Measurements from ENCODE around the gene MED29. TPM values are rescaled to one million over a fixed set of nuclear protein-coding genes. Genes with fewer than 3 reads are reported as not detected.

MED29 gene
- total RNA-seq, 1 experiment from 2014 or later, result 32.0 TPM

GRCh38 chr19:39389631-39390414, 1.4 kb upstream of the MED29 start:
- Histone ChIP-seq H3K79me2 (ENCODE audit: insufficient read depth, low read length) (peaks cover 39% of the 10 kb centered on the region), H2AFZ (ENCODE audit: low read depth, low read length, poor library complexity, severe bottlenecking) (no peak overlapping the region), H3K27me3 (ENCODE audit: insufficient read depth, low read length) (no peaks in the 10 kb centered on the region), H3K4me3 (replicated peaks in 1 of 2; ENCODE audit: low read depth in 1 of 2, low read length in 2 of 2) (peak overlapping the region; percentile 91 to 100), H3K9me2 (ENCODE audit: insufficient read depth) (no peaks in the 10 kb centered on the region), H3K9ac (ENCODE audit: low read length) (peak overlapping the region; percentile 90), H4K20me1 (ENCODE audit: insufficient read depth) (no peaks in the 10 kb centered on the region), H3K4me2 (ENCODE audit: low read length) (peak overlapping the region; percentile 76), H3K9me3 (ENCODE audit: control insufficient read depth in 1 of 2, insufficient read depth in 1 of 2, low read depth in 1 of 2, low read length in 2 of 2) (no peaks in the 10 kb centered on the region), H3K27ac (ENCODE audit: low read depth, low read length) (peak overlapping the region; percentile 96), H3K4me1 (ENCODE audit: control insufficient read depth in 1 of 2, insufficient read depth in 2 of 2, low read length in 2 of 2) (peaks cover 14% of the 10 kb centered on the region in 2 experiments), H3K36me3 (ENCODE audit: control insufficient read depth in 1 of 2, insufficient read depth in 2 of 2, low read length in 2 of 2) (peaks cover 30 to 39% of the 10 kb centered on the region in 2 experiments; a peak in 3 of 4 replicates)
- ChIA-PET CTCF (no interaction called here), RAD21 (ENCODE audit: low non-redundant PET in 1 of 2, low total read pairs in 2 of 2, uncharacterized antibody in 2 of 2, unreplicated experiment in 2 of 2) (no interaction called here), POLR2A (interaction anchor here (1.7 kb wide), 1 partner anchor 56 kb away, joined by 6 read pairs; the partner anchor contains the start of gene SUPT5H)
- ATAC-seq (no peak), DNase-seq (ENCODE audit: low read depth, low spot score) (no peak)
- no peak for TF ChIP-seq EZH2phosphoT487 (IDR thresholded peaks at IDR 0.05; ENCODE audit: borderline replicate concordance)
- TF ChIP-seq SP1 (IDR thresholded peaks at IDR 0.05; ENCODE audit: low read depth), result no peak
- TF ChIP-seq SRF (IDR thresholded peaks at IDR 0.05; ENCODE audit: low read depth), result no peak
- TF ChIP-seq EZH2 (IDR thresholded peaks at IDR 0.05), result no peak
- no peak for TF ChIP-seq YY1 (IDR thresholded peaks at IDR 0.05; ENCODE audit: extremely low read depth, insufficient replicate concordance, low read depth, low read length)
- TF ChIP-seq POLR2A (IDR thresholded peaks at IDR 0.05; ENCODE audit: borderline replicate concordance, extremely low read depth, insufficient read depth, insufficient read length), result no peak
- no peak for TF ChIP-seq ELF1 (IDR thresholded peaks at IDR 0.05; ENCODE audit: borderline replicate concordance, low read depth)
- no peak for TF ChIP-seq ZFX (IDR thresholded peaks at IDR 0.05)
- no peak for TF ChIP-seq RAD21 (IDR thresholded peaks at IDR 0.05; ENCODE audit: low read depth)
- no peak for TF ChIP-seq REST (IDR thresholded peaks at IDR 0.05; ENCODE audit: low read depth)
- TF ChIP-seq MAX (IDR thresholded peaks at IDR 0.05), result no peak
- no peak for TF ChIP-seq JUND (IDR thresholded peaks at IDR 0.05)
- no peak for TF ChIP-seq EGR1 (IDR thresholded peaks at IDR 0.05; ENCODE audit: low read depth)
- TF ChIP-seq ATF3 (IDR thresholded peaks at IDR 0.05), result no peak
- TF ChIP-seq ZBTB33 (IDR thresholded peaks at IDR 0.05; ENCODE audit: extremely low read depth, insufficient replicate concordance, low read length), result no peak
- TF ChIP-seq CTCF (IDR thresholded peaks at IDR 0.05 in 2 of 3, conservative IDR thresholded peaks at IDR 0.05 in 1 of 3; ENCODE audit: borderline replicate concordance in 1 of 3, insufficient read depth in 1 of 3, low read depth in 2 of 3, low read length in 2 of 3), result no peak
- no peak for TF ChIP-seq SIN3A (IDR thresholded peaks at IDR 0.05; ENCODE audit: low read depth)
- BruUV-seq (replicated peaks), result no TSS peak
- intact Hi-C loops (cut with micrococcal nuclease), result loop anchor here (2.0 to 5.0 kb wide), 2 partner anchors 41 to 178 kb away; no protein-coding TSS in a partner anchor
